ENCODE results near the gene LTA4H.
A peak's percentile ranks its signal among the peaks of the same experiment; 100 is the strongest.

The LTA4H gene

GRCh38 chr12:96033549-96034389 lies 1.6 kb downstream of the LTA4H start:
- H3K4me1 Mint-ChIP-seq (ENCODE audit: low read depth), result peaks cover 25% of the 10 kb centered on the region
- peak overlapping the region; percentile 54 for H3K4me3 Mint-ChIP-seq
- H3K9me3 Mint-ChIP-seq, result no peaks in the 10 kb centered on the region
- H3K27ac Mint-ChIP-seq, result no peak overlapping the region
- H3K27me3 Mint-ChIP-seq, result no peaks in the 10 kb centered on the region
- intact Hi-C loops (cut with micrococcal nuclease), result no loop called here
- no peaks in the 10 kb centered on the region for H3K36me3 Mint-ChIP-seq (ENCODE audit: low read depth)

GRCh38 chr12:96029826-96030225 lies 5.6 kb downstream of the LTA4H start:
- Mint-ChIP-seq H3K4me1 (ENCODE audit: low read depth) (peaks cover 25% of the 10 kb centered on the region), H3K27ac (peak overlapping the region; percentile 70), H3K36me3 (ENCODE audit: low read depth) (peaks cover 18% of the 10 kb centered on the region), H3K4me3 (no peak overlapping the region), H3K9me3 (no peaks in the 10 kb centered on the region), H3K27me3 (no peaks in the 10 kb centered on the region)
- intact Hi-C loops (cut with micrococcal nuclease), result no loop called here

GRCh38 chr12:96028538-96028937 lies 6.8 kb downstream of the LTA4H start:
- Mint-ChIP-seq H3K27me3 (no peaks in the 10 kb centered on the region), H3K4me1 (ENCODE audit: low read depth) (peaks cover 22% of the 10 kb centered on the region), H3K4me3 (no peak overlapping the region), H3K27ac (no peak overlapping the region), H3K9me3 (no peaks in the 10 kb centered on the region), H3K36me3 (ENCODE audit: low read depth) (peaks cover 31% of the 10 kb centered on the region)
- intact Hi-C loops (cut with micrococcal nuclease), result no loop called here

GRCh38 chr12:96026331-96026730 lies 9.1 kb downstream of the LTA4H start:
- Mint-ChIP-seq H3K27me3 (no peaks in the 10 kb centered on the region), H3K27ac (no peak overlapping the region), H3K4me1 (ENCODE audit: low read depth) (peaks cover 22% of the 10 kb centered on the region), H3K36me3 (ENCODE audit: low read depth) (peaks cover 52% of the 10 kb centered on the region), H3K4me3 (no peak overlapping the region), H3K9me3 (no peaks in the 10 kb centered on the region)
- intact Hi-C loops (cut with micrococcal nuclease), result no loop called here

- intact Hi-C loops (cut with micrococcal nuclease), result no loop called here
- H3K27me3 Mint-ChIP-seq, result no peaks in the 10 kb centered on the region
- peaks cover 53% of the 10 kb centered on the region for H3K36me3 Mint-ChIP-seq (ENCODE audit: low read depth)
- no peaks in the 10 kb centered on the region for H3K9me3 Mint-ChIP-seq
- H3K27ac Mint-ChIP-seq, result no peak overlapping the region
- no peak overlapping the region for H3K4me3 Mint-ChIP-seq
- H3K4me1 Mint-ChIP-seq (ENCODE audit: low read depth), result peaks cover 22% of the 10 kb centered on the region
Measured at GRCh38 chr12:96025518-96025917, 9.9 kb downstream of the LTA4H start.

- Mint-ChIP-seq H3K27me3 (no peaks in the 10 kb centered on the region), H3K36me3 (ENCODE audit: low read depth) (peaks cover 77% of the 10 kb centered on the region), H3K27ac (peak overlapping the region; percentile 72), H3K4me1 (ENCODE audit: low read depth) (peaks cover 22% of the 10 kb centered on the region), H3K9me3 (no peaks in the 10 kb centered on the region), H3K4me3 (no peak overlapping the region)
- intact Hi-C loops (cut with micrococcal nuclease), result no loop called here
Measured at GRCh38 chr12:96020314-96021003, 14.9 kb downstream of the LTA4H start.

GRCh38 chr12:96015672-96016071 lies 19.7 kb downstream of the LTA4H start:
- no peaks in the 10 kb centered on the region for H3K27me3 Mint-ChIP-seq
- no peak overlapping the region for H3K4me3 Mint-ChIP-seq
- H3K9me3 Mint-ChIP-seq, result no peaks in the 10 kb centered on the region
- intact Hi-C loops (cut with micrococcal nuclease), result loop anchor here (5.0 kb wide), 1 partner anchor 197 kb away; no protein-coding TSS in a partner anchor
- no peak overlapping the region for H3K27ac Mint-ChIP-seq
- peaks cover 12% of the 10 kb centered on the region for H3K4me1 Mint-ChIP-seq (ENCODE audit: low read depth)
- H3K36me3 Mint-ChIP-seq (ENCODE audit: low read depth), result peaks cover 83% of the 10 kb centered on the region

GRCh38 chr12:96014943-96015599 lies 20.3 kb downstream of the LTA4H start:
- Mint-ChIP-seq H3K4me1 (ENCODE audit: low read depth) (peaks cover 10% of the 10 kb centered on the region), H3K4me3 (no peak overlapping the region), H3K9me3 (no peaks in the 10 kb centered on the region), H3K27me3 (no peaks in the 10 kb centered on the region), H3K27ac (no peak overlapping the region), H3K36me3 (ENCODE audit: low read depth) (peaks cover 89% of the 10 kb centered on the region)
- intact Hi-C loops (cut with micrococcal nuclease), result loop anchor here (5.0 kb wide), 1 partner anchor 197 kb away; no protein-coding TSS in a partner anchor

GRCh38 chr12:96007729-96008128 lies 27.7 kb downstream of the LTA4H start:
- Mint-ChIP-seq H3K27ac (no peak overlapping the region), H3K4me1 (ENCODE audit: low read depth) (no peaks in the 10 kb centered on the region), H3K9me3 (no peaks in the 10 kb centered on the region), H3K27me3 (no peaks in the 10 kb centered on the region), H3K36me3 (ENCODE audit: low read depth) (peaks cover 88% of the 10 kb centered on the region), H3K4me3 (no peak overlapping the region)
- intact Hi-C loops (cut with micrococcal nuclease), result no loop called here

- intact Hi-C loops (cut with micrococcal nuclease), result no loop called here
- no peaks in the 10 kb centered on the region for H3K9me3 Mint-ChIP-seq
- H3K4me1 Mint-ChIP-seq (ENCODE audit: low read depth), result no peaks in the 10 kb centered on the region
- H3K4me3 Mint-ChIP-seq, result no peak overlapping the region
- H3K27ac Mint-ChIP-seq, result no peak overlapping the region
- H3K36me3 Mint-ChIP-seq (ENCODE audit: low read depth), result peaks cover 84% of the 10 kb centered on the region
- H3K27me3 Mint-ChIP-seq, result no peaks in the 10 kb centered on the region
Measured at GRCh38 chr12:96006727-96007126, 28.7 kb downstream of the LTA4H start.

GRCh38 chr12:96000858-96001257 lies 34.5 kb downstream of the LTA4H start:
- intact Hi-C loops (cut with micrococcal nuclease), result no loop called here
- Mint-ChIP-seq H3K27ac (no peak overlapping the region), H3K4me3 (no peak overlapping the region)

GRCh38 chr12:95999484-95999883 lies 35.9 kb downstream of the LTA4H start:
- Mint-ChIP-seq H3K4me1 (ENCODE audit: low read depth) (peaks cover 38% of the 10 kb centered on the region), H3K27me3 (no peaks in the 10 kb centered on the region), H3K27ac (no peak overlapping the region), H3K36me3 (ENCODE audit: low read depth) (peaks cover 36% of the 10 kb centered on the region), H3K4me3 (no peak overlapping the region), H3K9me3 (no peaks in the 10 kb centered on the region)
- intact Hi-C loops (cut with micrococcal nuclease), result loop anchor here (5.0 kb wide), 1 partner anchor 177 kb away; no protein-coding TSS in a partner anchor

More at GRCh38 chr12:96000858-96001257, 34.5 kb downstream of the LTA4H start:
- H3K27me3 Mint-ChIP-seq, result no peaks in the 10 kb centered on the region
- peaks cover 50% of the 10 kb centered on the region for H3K36me3 Mint-ChIP-seq (ENCODE audit: low read depth)
- no peaks in the 10 kb centered on the region for H3K9me3 Mint-ChIP-seq
- H3K4me1 Mint-ChIP-seq (ENCODE audit: low read depth), result peaks cover 24% of the 10 kb centered on the region

GRCh38 chr12:95998611-95999286 lies 36.6 kb downstream of the LTA4H start:
- Mint-ChIP-seq H3K4me3 (no peak overlapping the region), H3K36me3 (ENCODE audit: low read depth) (peaks cover 32% of the 10 kb centered on the region), H3K27ac (no peak overlapping the region), H3K27me3 (no peaks in the 10 kb centered on the region), H3K4me1 (ENCODE audit: low read depth) (peaks cover 39% of the 10 kb centered on the region), H3K9me3 (no peaks in the 10 kb centered on the region)
- intact Hi-C loops (cut with micrococcal nuclease), result loop anchor here (1.0 to 5.0 kb wide), 2 partner anchors 80 to 176 kb away; no protein-coding TSS in a partner anchor

Data from dendritic cell treated with granulocyte-macrophage colony-stimulating factor and Interleukin-4, amounts not matched to agents 40 ng/mL and 50 ng/mL, for 4 days (primary cell).